Measurements from ENCODE around the gene KRT5.

- TF ChIP-seq CTCF (IDR thresholded peaks at IDR 0.05 in 4 of 5, conservative IDR thresholded peaks at IDR 0.05 in 1 of 5) (no peak), POLR2A (IDR thresholded peaks at IDR 0.05) (no peak)
These were observed 40.1 kb downstream of the KRT5 start for GRCh38 chr12:52480073-52480472.
